HepG2 (cell line): ENCODE results near the gene F2RL2. TPM values are rescaled to one million over a fixed set of nuclear protein-coding genes. Genes with fewer than 3 reads are reported as not detected.

Experiments used
- ATAC-seq: fragments of 200-7000 bp; cut with Tn5 transposase; 3 replicates; pipeline ENCODE4 v1.9.1; 2020; ENCODE audit warnings: mild to moderate bottlenecking, moderate library complexity
- BruUV-seq: library from RNA; stranded (reverse); fragments of 400-500 nt; replicated peaks from 2 replicates; lab custom pipeline; 2021; lab: Mats Ljungman, UMichigan
- CTCF ChIA-PET: fragments of 300-600 bp; formaldehyde crosslinking; extraction: SDS; loops from one replicate; lab custom pipeline; 2021; ENCODE audit warnings: low total read pairs, inconsistent platforms, low intra/inter-chr PET ratio; lab: Yijun Ruan, JAX
- POLR2A ChIA-PET: fragments of 350-600 bp; sonication (Branson Sonifier 250); formaldehyde crosslinking; loops from one replicate; lab custom pipeline; 2020; ENCODE audit warnings: antibody characterized with exemption, inconsistent platforms; lab: Yijun Ruan, JAX
- DNase-seq: peaks from one replicate; pipeline ENCODE4 v3.0.0-alpha.2; 2015; ENCODE audit warnings: low spot score
- FAIRE-seq: peaks from 3 replicates; lab custom pipeline; 2011; peaks lifted over from hg19 to GRCh38; lab: Jason Lieb, UNC
- H2AFZ ChIP-seq: one replicate; pipeline ENCODE4 v1.6.1; 2011; ENCODE audit warnings: low read length, inconsistent platforms
- H3K27ac ChIP-seq: fragments of 300-600 bp; 3 replicates; pipeline ENCODE4 v1.8.0; 2011; ENCODE audit warnings: mixed run types, mild to moderate bottlenecking, mixed read lengths, low read length, inconsistent platforms; ENCODE audit not compliant: insufficient read depth; ENCODE audit errors: extremely low read length
- H3K27me3 ChIP-seq, 2 experiments: fragments of 200-600 bp in 1 of 2; 2 replicates in 1 of 2; 3 replicates in 1 of 2; pipeline versions ENCODE4 v1.6.0 to v1.8.0; 2011; ENCODE audit warnings: low read length in 2 of 2, mild to moderate bottlenecking in 2 of 2, moderate library complexity in 2 of 2, inconsistent platforms in 1 of 2; ENCODE audit not compliant: insufficient read depth in 2 of 2, control insufficient read depth in 1 of 2
- H3K36me3 ChIP-seq, 2 experiments: fragments of 200-600 bp in 1 of 2; replicated peaks in 1 of 2; 2 replicates in 1 of 2; 3 replicates in 1 of 2; pipeline versions ENCODE4 v1.5.1 to v1.8.0; 2011; ENCODE audit warnings: low read length in 2 of 2, inconsistent platforms in 1 of 2; ENCODE audit not compliant: insufficient read depth in 2 of 2, control insufficient read depth in 1 of 2
- H3K4me1 ChIP-seq: 2 replicates; pipeline ENCODE4 v1.5.1; 2012; ENCODE audit warnings: low read length, inconsistent platforms; ENCODE audit not compliant: insufficient read depth
- H3K4me2 ChIP-seq: 2 replicates; pipeline ENCODE4 v1.6.0; 2011; ENCODE audit warnings: low read depth, low read length, inconsistent platforms
- H3K4me3 ChIP-seq, 3 experiments: fragments of 200-600 bp in 1 of 3; sonication (generic), shearing (Covaris generic) in 1 of 3; replicated peaks in 1 of 3; 2 replicates each; pipeline ENCODE4 v1.5.1; 2011 to 2016; ENCODE audit warnings: low read length in 3 of 3, inconsistent platforms in 2 of 3, low read depth in 2 of 3, mild to moderate bottlenecking in 2 of 3, control low read depth in 1 of 3, mixed read lengths in 1 of 3; ENCODE audit not compliant: insufficient read depth in 1 of 3
- H3K79me2 ChIP-seq: one replicate; pipeline ENCODE4 v1.6.1; 2011; ENCODE audit warnings: low read length, inconsistent platforms; ENCODE audit not compliant: insufficient read depth
- H3K9ac ChIP-seq: 2 replicates; pipeline ENCODE4 v1.6.0; 2011; ENCODE audit warnings: mild to moderate bottlenecking, low read depth, low read length, inconsistent platforms; ENCODE audit not compliant: insufficient read depth
- H3K9me3 ChIP-seq: 2 replicates; pipeline ENCODE4 v1.5.1; 2012; ENCODE audit warnings: mild to moderate bottlenecking, low read length
- H4K20me1 ChIP-seq: 2 replicates; pipeline ENCODE4 v1.6.0; 2011; ENCODE audit warnings: inconsistent platforms, mild to moderate bottlenecking, low read length, moderate library complexity; ENCODE audit not compliant: insufficient read depth
- ATAD3A ChIP-seq: sonication (generic); formaldehyde crosslinking; IDR thresholded peaks from 2 replicates; pipeline ENCODE4 v1.4.0; 2020; ENCODE audit warnings: missing genetic modification reagents
- MIER3 ChIP-seq: IDR thresholded peaks from 2 replicates; pipeline ENCODE4 v1.6.1; 2016; ENCODE audit warnings: missing compliant biosample characterization, borderline replicate concordance
- NBN ChIP-seq: fragments of 450-650 bp; conservative IDR thresholded peaks from 2 replicates; pipeline ENCODE4 v1.6.1; 2017
- NPAS2 ChIP-seq: sonication (generic); formaldehyde crosslinking; IDR thresholded peaks from 2 replicates; pipeline ENCODE4 v1.8.0; 2022; ENCODE audit warnings: mild to moderate bottlenecking, missing genetic modification reagents, borderline replicate concordance
- PHF20 ChIP-seq: sonication (generic); formaldehyde crosslinking; IDR thresholded peaks from 2 replicates; pipeline ENCODE4 v1.5.0; 2020; ENCODE audit warnings: mild to moderate bottlenecking, missing genetic modification reagents
- POLR2A ChIP-seq, 2 experiments: IDR thresholded peaks; 2 replicates each; pipeline ENCODE4 v1.6.1; 2011; ENCODE audit warnings: low read depth in 2 of 2, low read length in 2 of 2, mild to moderate bottlenecking in 1 of 2, moderate library complexity in 1 of 2; ENCODE audit not compliant: insufficient read depth in 1 of 2
- RXRB ChIP-seq: IDR thresholded peaks from 2 replicates; pipeline ENCODE4 v1.6.1; 2016; ENCODE audit warnings: borderline replicate concordance, missing genetic modification reagents, missing compliant biosample characterization
- ZBTB44 ChIP-seq: sonication (generic); formaldehyde crosslinking; IDR thresholded peaks from 2 replicates; pipeline ENCODE4 v1.4.0; 2020; ENCODE audit warnings: missing genetic modification reagents
- ZEB1 ChIP-seq: IDR thresholded peaks from 2 replicates; pipeline ENCODE4 v1.6.1; 2012; ENCODE audit warnings: mild to moderate bottlenecking, low read depth, inconsistent platforms; ENCODE audit not compliant: insufficient replicate concordance
- ZNF234 ChIP-seq: sonication (generic); formaldehyde crosslinking; conservative IDR thresholded peaks from 2 replicates; pipeline ENCODE4 v1.5.1; 2020; ENCODE audit warnings: mild to moderate bottlenecking, missing genetic modification reagents
- ZNF263 ChIP-seq: sonication (generic); formaldehyde crosslinking; IDR thresholded peaks from 2 replicates; pipeline ENCODE4 v1.4.0; 2020; ENCODE audit warnings: missing genetic modification reagents
- ZNF350 ChIP-seq: sonication (generic); formaldehyde crosslinking; IDR thresholded peaks from 2 replicates; pipeline ENCODE4 v1.4.0; 2020; ENCODE audit warnings: mild to moderate bottlenecking, low read depth, missing genetic modification reagents, borderline replicate concordance
- ZNF724P ChIP-seq: sonication (generic); formaldehyde crosslinking; IDR thresholded peaks from 2 replicates; pipeline ENCODE4 v1.8.0; 2022; ENCODE audit warnings: missing genetic modification reagents, borderline replicate concordance
- WGBS: methylation state at CpG from one replicate; pipeline ENCODE4 v1.1.6; 2017; ENCODE audit warnings: low lambda C conversion rate; 5-methylcytosine and 5-hydroxymethylcytosine counted together
- in situ Hi-C: cut with HindIII; loops from 2 replicates; pipeline ENCODE4 v1.10.0; 2017; ENCODE audit warnings: low pct_unique_long_range_greater_than_20kb; ENCODE audit not compliant: extremely low pct_ligation_motif_present
- intact Hi-C: fragments of 100-400 bp; cut with micrococcal nuclease; formaldehyde crosslinking; loops from one replicate; pipeline ENCODE4 v1.10.0; 2022; ENCODE audit not compliant: unreplicated experiment
- polyA plus RNA-seq, 8 experiments: library from polyadenylated mRNA; depleted of rRNA in 3 of 8; stranded (reverse) in 7 of 8; unstranded in 1 of 8; fragments of >200 nt; fragmentation: Illumina TruSeq in 4 of 8; extraction: Trizol in 4 of 8; gene quantifications; 2 replicates each; pipeline versions ENCODE4 v1.2.1 to v1.2.3, GENCODE V29; 2011 to 2016; ENCODE audit warnings: low read depth in 4 of 8, missing spikeins in 1 of 8, mixed read lengths in 1 of 8; ENCODE audit not compliant: insufficient read depth in 1 of 8
- total RNA-seq, 5 experiments: library from RNA; depleted of rRNA; stranded (reverse); fragments of >200 nt; fragmentation: Illumina TruSeq; extraction: Trizol; gene quantifications; 2 replicates each; pipeline ENCODE4 v1.2.3, GENCODE V29; 2016; ENCODE audit warnings: low read depth in 1 of 5
- TF ChIP-seq, protein P1 (sequence below): sonication (generic); formaldehyde crosslinking; IDR thresholded peaks from 2 replicates; pipeline ENCODE4 v1.5.0; 2020; ENCODE audit warnings: missing genetic modification reagents

The F2RL2 gene
- total and polyA plus RNA-seq, 2 of the 13 experiments (the other 11 are each of a cell fraction or from before 2014, with no cell fraction given): not detected

GRCh38 chr5:76590027-76590426 lies 33.2 kb downstream of the F2RL2 start (continued):
- TF ChIP-seq PHF20 (CRISPR knock-in tag) (no peak), ZEB1 (no peak), RXRB (CRISPR knock-in tag) (no peak), ATAD3A (CRISPR knock-in tag) (no peak)

DNA sequence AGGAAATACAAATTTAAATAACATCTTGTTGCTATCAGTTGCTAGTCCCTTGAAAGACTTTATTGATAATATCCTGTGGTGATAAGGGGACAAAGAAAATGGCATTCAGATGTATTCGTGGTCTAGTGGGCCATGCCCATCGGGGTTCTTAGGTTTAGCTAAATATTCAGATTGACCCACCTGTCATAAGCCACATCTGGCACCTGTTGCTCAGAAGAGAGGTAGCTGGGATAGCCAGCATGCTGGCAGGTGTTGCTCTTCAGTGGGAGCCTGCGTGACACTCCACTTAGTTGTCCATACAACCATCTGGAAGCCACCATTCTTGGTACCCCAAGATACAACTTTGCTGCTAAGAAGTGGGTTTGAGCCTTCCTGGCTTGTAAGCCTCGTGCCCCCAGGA lies 36.7 kb downstream of the F2RL2 start:
- WGBS: 97% methylated on average over 3 of the region's 4 CpGs
- Histone ChIP-seq H3K4me1 (peaks cover 5% of the 10 kb centered on the region), H3K36me3 (peaks cover 2 to 14% of the 10 kb centered on the region in 2 experiments; a peak in 4 of 5 replicates), H3K27me3 (no peaks in the 10 kb centered on the region; a peak in 1 of 5 replicates), H4K20me1 (no peaks in the 10 kb centered on the region; the same call in 1 of the 2 replicates), H3K27ac (no peak overlapping the region), H2AFZ (no peak overlapping the region), H3K79me2 (no peaks in the 10 kb centered on the region), H3K9ac (no peak overlapping the region), H3K4me3 (no peak overlapping the region), H3K9me3 (no peaks in the 10 kb centered on the region), H3K4me2 (no peak overlapping the region)
- in situ Hi-C loops: no loop called here
- FAIRE-seq (no peak), ATAC-seq (no peak), DNase-seq (no peak)
- ChIA-PET CTCF (no interaction called here), POLR2A (no interaction called here)
- intact Hi-C loops: no loop called here
- no TSS peak for BruUV-seq
- TF ChIP-seq ZNF234 (CRISPR knock-in tag) (no peak), ZNF350 (CRISPR knock-in tag) (no peak), NBN (no peak), NPAS2 (CRISPR knock-in tag) (no peak), ZNF263 (CRISPR knock-in tag) (no peak), MIER3 (no peak), POLR2A (IDR thresholded peaks at IDR 0.05; ENCODE audit: insufficient read depth in 1 of 2, low read depth in 2 of 2, low read length in 2 of 2) (no peak), ZNF724P (CRISPR knock-in tag) (no peak), ZBTB44 (CRISPR knock-in tag) (no peak)
- TF ChIP-seq, protein P1, sequence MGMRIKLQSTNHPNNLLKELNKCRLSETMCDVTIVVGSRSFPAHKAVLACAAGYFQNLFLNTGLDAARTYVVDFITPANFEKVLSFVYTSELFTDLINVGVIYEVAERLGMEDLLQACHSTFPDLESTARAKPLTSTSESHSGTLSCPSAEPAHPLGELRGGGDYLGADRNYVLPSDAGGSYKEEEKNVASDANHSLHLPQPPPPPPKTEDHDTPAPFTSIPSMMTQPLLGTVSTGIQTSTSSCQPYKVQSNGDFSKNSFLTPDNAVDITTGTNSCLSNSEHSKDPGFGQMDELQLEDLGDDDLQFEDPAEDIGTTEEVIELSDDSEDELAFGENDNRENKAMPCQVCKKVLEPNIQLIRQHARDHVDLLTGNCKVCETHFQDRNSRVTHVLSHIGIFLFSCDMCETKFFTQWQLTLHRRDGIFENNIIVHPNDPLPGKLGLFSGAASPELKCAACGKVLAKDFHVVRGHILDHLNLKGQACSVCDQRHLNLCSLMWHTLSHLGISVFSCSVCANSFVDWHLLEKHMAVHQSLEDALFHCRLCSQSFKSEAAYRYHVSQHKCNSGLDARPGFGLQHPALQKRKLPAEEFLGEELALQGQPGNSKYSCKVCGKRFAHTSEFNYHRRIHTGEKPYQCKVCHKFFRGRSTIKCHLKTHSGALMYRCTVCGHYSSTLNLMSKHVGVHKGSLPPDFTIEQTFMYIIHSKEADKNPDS (CRISPR knock-in tag): no peak
